ENCODE measurements around the gene LYSMD3. TPM values are rescaled to one million over a fixed set of nuclear protein-coding genes. Genes with fewer than 3 reads are reported as not detected.

The LYSMD3 gene
- total and polyA plus RNA-seq, 10 of the 15 experiments (the other 5 are each of a cell fraction or from before 2014, with no cell fraction given): 3.9 to 22.5 (median 12.6) TPM

GRCh38 chr5:90534922-90535321, 5.5 kb upstream of the LYSMD3 start:
- Histone ChIP-seq H3K27ac (ENCODE audit: control insufficient read depth, insufficient read depth) (no peak overlapping the region), H3K79me2 (ENCODE audit: control insufficient read depth, insufficient read depth, low read length) (no peaks in the 10 kb centered on the region), H3K4me3 (no peak overlapping the region), H3K9me3 (replicated peaks; ENCODE audit: control insufficient read depth, insufficient read depth, low read length) (no peaks in the 10 kb centered on the region), H3K36me3 (ENCODE audit: control insufficient read depth in 2 of 2, insufficient read depth in 2 of 2, low read length in 1 of 2) (no peaks in the 10 kb centered on the region), H3K27me3 (replicated peaks in 1 of 2; ENCODE audit: control insufficient read depth in 2 of 2, insufficient read depth in 2 of 2, low read length in 1 of 2) (no peaks in the 10 kb centered on the region), H3K4me1 (ENCODE audit: control insufficient read depth, insufficient read depth, low read length) (no peaks in the 10 kb centered on the region), H4K20me1 (ENCODE audit: control insufficient read depth, insufficient read depth) (no peaks in the 10 kb centered on the region), H2AFZ (ENCODE audit: control insufficient read depth, low read depth, low read length) (no peak overlapping the region), H3K9ac (ENCODE audit: control insufficient read depth, insufficient read depth, low read length) (no peak overlapping the region), H3K4me2 (ENCODE audit: control insufficient read depth, insufficient read depth) (no peak overlapping the region)
- no TSS peak for BruUV-seq (replicated peaks)
- in situ Hi-C loops (cut with MboI): loop anchor here (10.0 kb wide), 1 partner anchor 100 kb away; no protein-coding TSS in a partner anchor
- TF ChIP-seq JUNB (IDR thresholded peaks at IDR 0.05) (no peak), RCOR1 (conservative IDR thresholded peaks at IDR 0.05; ENCODE audit: low read depth, low read length) (no peak), KLF5 (IDR thresholded peaks at IDR 0.05; ENCODE audit: partially characterized antibody) (no peak), USF2 (IDR thresholded peaks at IDR 0.05; ENCODE audit: borderline replicate concordance, low read depth, low read length) (no peak), MYB (IDR thresholded peaks at IDR 0.05; ENCODE audit: borderline replicate concordance, low read depth, low read length) (no peak), IRF3 (IDR thresholded peaks at IDR 0.05) (no peak), NFYA (IDR thresholded peaks at IDR 0.05; ENCODE audit: borderline replicate concordance, low read depth, low read length) (no peak), NR2C1 (IDR thresholded peaks at IDR 0.05) (no peak), POLR2A (IDR thresholded peaks at IDR 0.05; ENCODE audit: low read depth, low read length) (no peak), SMAD5 (IDR thresholded peaks at IDR 0.05; ENCODE audit: low read depth) (no peak), ELK1 (IDR thresholded peaks at IDR 0.05; ENCODE audit: low read depth, low read length) (no peak), NKRF (conservative IDR thresholded peaks at IDR 0.05) (no peak), BMI1 (IDR thresholded peaks at IDR 0.05; ENCODE audit: borderline replicate concordance) (no peak), EZH2 (IDR thresholded peaks at IDR 0.05; ENCODE audit: borderline replicate concordance, control insufficient read depth, low read depth, low read length) (no peak)
- ATAC-seq (no peak), FAIRE-seq (no peak), DNase-seq (ENCODE audit: low read depth, low spot score) (no peak)
- ChIA-PET POLR2A (interaction anchor here (0.6 kb wide), 1 partner anchor 86 kb away, joined by 3 read pairs; no protein-coding TSS in a partner anchor), SMC1A (ENCODE audit: uncharacterized antibody, unreplicated experiment) (no interaction called here), CTCF (interaction anchor here (0.5 kb wide), 1 partner anchor 84 kb away, joined by 3 read pairs; no protein-coding TSS in a partner anchor), RAD21 (ENCODE audit: unreplicated experiment) (no interaction called here)
- 67% methylated on average over 3 of the region's 3 CpGs for WGBS (ENCODE audit: insufficient coverage, insufficient replicate concordance, low lambda C conversion rate, missing lambda C conversion rate)
- intact Hi-C loops (cut with micrococcal nuclease; ENCODE audit: unreplicated experiment): loop anchor here (5.0 kb wide), 2 partner anchors 67 to 247 kb away; no protein-coding TSS in a partner anchor
